H1 (cell line): Measurements from ENCODE around the gene LGALS1. TPM values are rescaled to one million over a fixed set of nuclear protein-coding genes. Genes with fewer than 3 reads are reported as not detected.
A peak's percentile ranks its signal among the peaks of the same experiment; 100 is the strongest.

ENCODE experiments used
- CTCF ChIA-PET: fragments of 300-600 bp; sonication (Branson Sonifier 250); formaldehyde crosslinking; loops from one replicate; lab custom pipeline; 2021; ENCODE audit not compliant: partially characterized antibody; lab: Charles Lee
- POLR2A ChIA-PET: fragments of 300-600 bp; sonication (Branson Sonifier 250); formaldehyde crosslinking; loops from one replicate; lab custom pipeline; 2021; ENCODE audit warnings: inconsistent platforms; ENCODE audit not compliant: partially characterized antibody; lab: Charles Lee
- DNase-seq, 2 experiments: peaks; one replicate each; pipeline versions ENCODE4 v3.0.0 to v3.0.0-alpha.2; 2010 to 2022; ENCODE audit warnings: low spot score in 2 of 2, low read depth in 1 of 2, mixed read lengths in 1 of 2
- FAIRE-seq: peaks from 2 replicates; lab custom pipeline; 2011; peaks lifted over from hg19 to GRCh38; lab: Jason Lieb, UNC
- H2AFZ ChIP-seq: 2 replicates; pipeline ENCODE4 v1.8.1; 2012; ENCODE audit warnings: low read length, inconsistent platforms
- H2AK5ac ChIP-seq: 2 replicates; pipeline ENCODE4 v1.6.1; 2013; ENCODE audit warnings: low read depth, low read length
- H2BK120ac ChIP-seq: replicated peaks from 2 replicates; pipeline ENCODE3; 2013; ENCODE audit warnings: low read depth, low read length, inconsistent platforms
- H2BK12ac ChIP-seq: 2 replicates; pipeline ENCODE4 v1.6.1; 2013; ENCODE audit warnings: low read depth, low read length
- H2BK15ac ChIP-seq: 2 replicates; pipeline ENCODE4 v1.6.1; 2013; ENCODE audit warnings: low read length
- H2BK20ac ChIP-seq: 2 replicates; pipeline ENCODE4 v1.6.1; 2013; ENCODE audit warnings: low read length
- H2BK5ac ChIP-seq: 2 replicates; pipeline ENCODE4 v1.6.1; 2013; ENCODE audit warnings: low read depth, low read length
- H3K14ac ChIP-seq: 2 replicates; pipeline ENCODE4 v1.6.1; 2013; ENCODE audit warnings: inconsistent platforms; ENCODE audit not compliant: insufficient read length
- H3K18ac ChIP-seq: 2 replicates; pipeline ENCODE4 v1.6.1; 2013; ENCODE audit warnings: low read length; ENCODE audit errors: extremely low read depth
- H3K23ac ChIP-seq: 2 replicates; pipeline ENCODE4 v1.6.1; 2013; ENCODE audit warnings: inconsistent platforms; ENCODE audit not compliant: insufficient read length
- H3K23me2 ChIP-seq: 2 replicates; pipeline ENCODE4 v1.6.1; 2013; ENCODE audit warnings: low read depth, low read length
- H3K27ac ChIP-seq: 2 replicates; pipeline ENCODE4 v1.6.1; 2011; ENCODE audit warnings: low read depth, low read length, inconsistent platforms
- H3K27me3 ChIP-seq, 4 experiments: replicated peaks in 1 of 4; 1 replicate in 1 of 4; 2 replicates in 3 of 4; pipeline versions ENCODE4 v1.6.1 to v1.8.1; 2011 to 2013; ENCODE audit warnings: low read length in 3 of 4, mild to moderate bottlenecking in 3 of 4, inconsistent platforms in 2 of 4, mixed read lengths in 2 of 4, moderate library complexity in 1 of 4; ENCODE audit not compliant: control insufficient read depth in 3 of 4, insufficient read depth in 3 of 4; ENCODE audit errors: extremely low read depth in 1 of 4
- H3K36me3 ChIP-seq, 4 experiments: 2 replicates each; pipeline versions ENCODE4 v1.6.1 to v1.8.1; 2011 to 2013; ENCODE audit warnings: mild to moderate bottlenecking in 4 of 4, low read length in 3 of 4, moderate library complexity in 2 of 4, control low read depth in 1 of 4, inconsistent platforms in 1 of 4; ENCODE audit not compliant: insufficient read depth in 4 of 4, control insufficient read depth in 2 of 4
- H3K4ac ChIP-seq: replicated peaks from 2 replicates; pipeline ENCODE3; 2013; ENCODE audit warnings: low read length, low read depth, mixed read lengths, inconsistent platforms; ENCODE audit not compliant: insufficient read length
- H3K4me1 ChIP-seq, 4 experiments: replicated peaks in 1 of 4; 1 replicate in 1 of 4; 2 replicates in 3 of 4; pipeline versions ENCODE4 v1.6.1 to v1.8.1; 2011 to 2013; ENCODE audit warnings: low read length in 3 of 4, inconsistent platforms in 2 of 4, mixed read lengths in 1 of 4; ENCODE audit not compliant: insufficient read depth in 4 of 4, control insufficient read depth in 3 of 4
- H3K4me2 ChIP-seq, 2 experiments: 2 replicates each; pipeline versions ENCODE4 v1.6.1 to v1.8.1; 2011 to 2013; ENCODE audit warnings: low read depth in 2 of 2, low read length in 2 of 2, control low read depth in 1 of 2, inconsistent platforms in 1 of 2, mild to moderate bottlenecking in 1 of 2; ENCODE audit not compliant: insufficient read depth in 1 of 2
- H3K4me3 ChIP-seq, 4 experiments: fragments of 200-600, 300-600 bp in 1 of 4; sonication (generic), shearing (Covaris generic), sonication (Bioruptor Twin) in 1 of 4; 2 replicates each; pipeline versions ENCODE4 v1.5.1 to v1.8.1; 2011 to 2016; ENCODE audit warnings: low read length in 4 of 4, low read depth in 3 of 4, control low read depth in 2 of 4, inconsistent platforms in 2 of 4, mild to moderate bottlenecking in 2 of 4, mixed read lengths in 1 of 4, moderate library complexity in 1 of 4; ENCODE audit not compliant: insufficient read depth in 2 of 4; ENCODE audit errors: extremely low read depth in 1 of 4
- H3K56ac ChIP-seq: replicated peaks from 2 replicates; pipeline ENCODE3; 2013; ENCODE audit warnings: low read depth, mild to moderate bottlenecking, mixed read lengths, low read length, inconsistent platforms; ENCODE audit not compliant: insufficient read length
- H3K79me1 ChIP-seq: 2 replicates; pipeline ENCODE4 v1.6.1; 2013; ENCODE audit warnings: low read depth, low read length, control low read depth
- H3K79me2 ChIP-seq, 2 experiments: 2 replicates each; pipeline versions ENCODE4 v1.6.1 to v1.8.1; 2012 to 2013; ENCODE audit warnings: low read length in 2 of 2, mild to moderate bottlenecking in 2 of 2, inconsistent platforms in 1 of 2; ENCODE audit not compliant: insufficient read depth in 2 of 2, control insufficient read depth in 1 of 2
- H3K9ac ChIP-seq, 4 experiments: replicated peaks in 1 of 4; 1 replicate in 1 of 4; 2 replicates in 3 of 4; pipeline versions ENCODE4 v1.6.1 to v1.8.1; 2011 to 2013; ENCODE audit warnings: low read depth in 3 of 4, low read length in 3 of 4, control low read depth in 2 of 4, mild to moderate bottlenecking in 2 of 4, moderate library complexity in 2 of 4, inconsistent platforms in 1 of 4; ENCODE audit errors: extremely low read depth in 1 of 4
- H3K9me3 ChIP-seq, 2 experiments: 2 replicates each; pipeline versions ENCODE4 v1.6.1 to v1.8.1; 2012 to 2013; ENCODE audit warnings: mild to moderate bottlenecking in 2 of 2, moderate library complexity in 2 of 2, control low read depth in 1 of 2, inconsistent platforms in 1 of 2, low read depth in 1 of 2, low read length in 1 of 2, mixed read lengths in 1 of 2; ENCODE audit not compliant: insufficient read depth in 2 of 2
- H4K20me1 ChIP-seq, 2 experiments: replicated peaks in 1 of 2; 2 replicates each; pipeline versions ENCODE3 to v1.8.1; 2011 to 2013; ENCODE audit warnings: inconsistent platforms in 2 of 2, low read length in 2 of 2, mild to moderate bottlenecking in 1 of 2; ENCODE audit not compliant: insufficient read depth in 2 of 2, control insufficient read depth in 1 of 2
- H4K5ac ChIP-seq: 2 replicates; pipeline ENCODE4 v1.6.1; 2013; ENCODE audit warnings: low read length, low read depth, mixed read lengths, inconsistent platforms; ENCODE audit not compliant: insufficient read length
- H4K8ac ChIP-seq: 2 replicates; pipeline ENCODE4 v1.8.0; 2013; ENCODE audit warnings: mild to moderate bottlenecking, moderate library complexity, low read length, inconsistent platforms; ENCODE audit not compliant: insufficient read depth; ENCODE audit errors: extremely low read depth
- H4K91ac ChIP-seq: replicated peaks from 2 replicates; pipeline ENCODE3; 2013; ENCODE audit warnings: low read length, mixed read lengths, inconsistent platforms; ENCODE audit not compliant: insufficient read length
- BRCA1 ChIP-seq: IDR thresholded peaks from 2 replicates; pipeline ENCODE4 v1.6.1; 2012; ENCODE audit warnings: low read depth, low read length, improper control_type of control experiment
- CBX8 ChIP-seq: fragments of 300-800, 300-1000 bp; sonication (generic); IDR thresholded peaks from 2 replicates; pipeline ENCODE4 v1.7.1; 2016; ENCODE audit warnings: low read depth, low read length, borderline replicate concordance
- CHD1 ChIP-seq: IDR thresholded peaks from 2 replicates; pipeline ENCODE4 v1.6.1; 2012; ENCODE audit warnings: low read depth, low read length, improper control_type of control experiment
- JUN ChIP-seq: IDR thresholded peaks from 2 replicates; pipeline ENCODE4 v1.6.1; 2011; ENCODE audit warnings: low read depth, mild to moderate bottlenecking, improper control_type of control experiment, low read length
- JUND ChIP-seq: IDR thresholded peaks from 2 replicates; pipeline ENCODE4 v1.6.1; 2011; ENCODE audit warnings: mild to moderate bottlenecking, improper control_type of control experiment, low read length
- KDM1A ChIP-seq: fragments of 200-600, 300-600 bp; sonication (generic); IDR thresholded peaks from 2 replicates; pipeline ENCODE4 v1.7.1; 2016; ENCODE audit warnings: mild to moderate bottlenecking, low read length, borderline replicate concordance
- WGBS, 2 experiments: shearing (Covaris generic) in 1 of 2; methylation state at CpG; one replicate each; pipeline versions ENCODE4 v1.1.6 to v1.1.7; 2013 to 2015; ENCODE audit warnings: low lambda C conversion rate in 2 of 2, mixed read lengths in 2 of 2, inconsistent platforms in 1 of 2, low coverage in 1 of 2, missing lambda C conversion rate in 1 of 2; ENCODE audit not compliant: insufficient replicate concordance in 2 of 2, insufficient coverage in 1 of 2, insufficient read length in 1 of 2; ENCODE audit errors: extremely low coverage in 1 of 2, missing lambda C conversion rate in 1 of 2; 5-methylcytosine and 5-hydroxymethylcytosine counted together
- polyA plus RNA-seq, 7 experiments: library from polyadenylated mRNA; depleted of rRNA in 3 of 7; stranded (reverse) in 5 of 7; unstranded in 2 of 7; fragments of >200 nt in 5 of 7; fragments of 200-250 nt in 2 of 7; gene quantifications; 1 replicate in 5 of 7; 2 replicates in 1 of 7; 4 replicates in 1 of 7; pipeline versions ENCODE4 v1.2.1 to v1.2.3, GENCODE V29; 2011 to 2013; ENCODE audit warnings: missing spikeins in 2 of 7, mixed read lengths in 2 of 7
- total RNA-seq: library from RNA; stranded (reverse); fragmentation: NEBNext Ultra II Directional; extraction: Animal tissue kit (Norgen Biotek cat#: 25700); gene quantifications from 2 replicates; pipeline ENCODE4 v1.2.1, GENCODE V29; 2021

LGALS1 gene
- total and polyA plus RNA-seq, 2 of the 8 experiments (the other 6 are each of a cell fraction or from before 2014, with no cell fraction given), result 12.0 to 92.4 TPM

DNA sequence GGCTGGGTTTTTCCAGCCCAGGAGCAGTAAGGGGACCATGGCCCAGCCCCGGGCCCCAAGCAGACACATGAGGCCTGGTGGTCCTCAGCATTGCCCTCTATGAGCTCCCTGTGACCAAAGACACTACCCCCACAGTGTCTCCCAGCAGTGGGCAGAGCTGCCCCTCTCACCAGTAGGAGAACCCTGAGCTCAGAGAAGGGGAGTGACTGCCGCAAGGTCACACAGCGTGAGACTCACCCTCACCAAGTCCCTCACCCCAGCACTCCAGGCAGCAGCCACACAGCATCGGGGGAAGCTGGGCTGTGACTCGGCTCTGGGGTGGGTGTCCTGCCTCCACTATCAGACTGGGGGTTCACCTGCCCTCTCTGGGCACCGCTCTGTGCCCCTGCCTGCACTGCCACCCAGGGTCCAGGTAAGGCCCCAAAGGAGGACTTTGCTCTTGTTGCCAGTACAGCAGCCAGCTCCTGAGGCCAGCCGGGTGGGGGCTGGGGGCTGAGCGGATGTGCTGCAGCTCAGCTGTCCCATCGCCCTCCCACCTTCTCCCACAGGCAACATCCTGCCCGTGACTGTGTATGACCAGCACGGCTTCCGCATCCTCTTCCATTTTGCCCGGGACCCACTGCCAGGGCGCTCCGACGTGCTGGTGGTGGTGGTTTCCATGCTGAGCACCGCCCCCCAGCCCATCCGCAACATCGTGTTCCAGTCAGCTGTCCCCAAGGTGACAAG, 43.8 kb upstream of the LGALS1 start:
- Histone ChIP-seq H3K27me3 (no peaks in the 10 kb centered on the region), H3K9ac (no peak overlapping the region), H3K9me3 (no peaks in the 10 kb centered on the region), H3K4me3 (no peak overlapping the region), H3K4me1 (peaks cover 5 to 21% (median 17%) of the 10 kb centered on the region in 4 experiments), H4K5ac (no peak overlapping the region), H3K23ac (no peak overlapping the region), H3K56ac (no peak overlapping the region), H2BK15ac (no peak overlapping the region), H2BK20ac (no peak overlapping the region)
- FAIRE-seq, result no peak
- ChIA-PET CTCF (interaction anchor here (0.6 to 11.1 kb wide), 10 partner anchors 8 to 148 kb away, joined by 3 to 140 read pairs (median 5); partner anchors contain the start of genes GGA1 and SH3BP1), POLR2A (interaction anchor here (0.6 to 5.4 kb wide), 9 partner anchors 8 to 530 kb away, joined by 3 to 32 read pairs (median 5); partner anchors contain the start of gene GGA1)
- WGBS, 2 experiments, result 94% methylated on average over 19 of the region's 19 CpGs; no CpG with 5 or more reads in 1 of the 2 experiments
- no peak for DNase-seq
- TF ChIP-seq JUN, result no peak
- TF ChIP-seq JUND, result no peak
- TF ChIP-seq KDM1A, result no peak
- no peak for TF ChIP-seq BRCA1
- no peak for TF ChIP-seq CHD1
- TF ChIP-seq CBX8, result no peak
- TF ChIP-seq, all 59 proteins: peak for 0
- Histone ChIP-seq H2BK12ac (no peak overlapping the region), H3K4me2 (no peak overlapping the region), H2AK5ac (no peak overlapping the region), H3K14ac (no peak overlapping the region), H3K18ac (no peak overlapping the region), H2BK5ac (peak overlapping the region; percentile 44; the same call in 1 of the 2 replicates), H3K79me2 (no peaks in the 10 kb centered on the region), H3K27ac (no peak overlapping the region), H3K36me3 (no peaks in the 10 kb centered on the region; a peak in 2 of 8 replicates), H4K8ac (no peak overlapping the region; the same call in 1 of the 2 replicates), H4K20me1 (peaks cover 0 to 2% of the 10 kb centered on the region in 2 experiments), H2AFZ (no peak overlapping the region), H3K79me1 (no peaks in the 10 kb centered on the region), H2BK120ac (no peak overlapping the region), H3K23me2 (no peaks in the 10 kb centered on the region), H4K91ac (no peak overlapping the region), H3K4ac (no peak overlapping the region)
